Mucosa of rectum (tissue), 2 donors: Measurements from ENCODE around the gene IYD.

Source experiments
- H3K27ac ChIP-seq, 2 donors: one replicate each; pipeline ENCODE4 v1.7.0; 2013; ENCODE audit warnings: inconsistent platforms in 2 of 2, low read depth in 2 of 2, low read length in 2 of 2
- H3K27me3 ChIP-seq, 2 donors: one replicate each; pipeline ENCODE4 v1.7.0; 2013; ENCODE audit warnings: low read length in 2 of 2; ENCODE audit not compliant: control insufficient read depth in 2 of 2, insufficient read depth in 2 of 2
- H3K36me3 ChIP-seq, 2 donors: one replicate each; pipeline ENCODE4 v1.7.0; 2013; ENCODE audit warnings: low read length in 2 of 2; ENCODE audit not compliant: control insufficient read depth in 2 of 2, insufficient read depth in 2 of 2
- H3K4me1 ChIP-seq, 2 donors: one replicate each; pipeline ENCODE4 v1.7.0; 2013; ENCODE audit warnings: low read length in 2 of 2, mild to moderate bottlenecking in 1 of 2; ENCODE audit not compliant: control insufficient read depth in 2 of 2, insufficient read depth in 2 of 2
- H3K4me3 ChIP-seq, 2 donors: one replicate each; pipeline ENCODE4 v1.7.0; 2013; ENCODE audit warnings: low read length in 2 of 2
- H3K9ac ChIP-seq, 2 donors: one replicate each; pipeline ENCODE4 v1.7.0; 2013; ENCODE audit warnings: low read length in 2 of 2, low read depth in 1 of 2, mild to moderate bottlenecking in 1 of 2
- H3K9me3 ChIP-seq, 2 donors: one replicate each; pipeline ENCODE4 v1.7.0; 2013; ENCODE audit warnings: low read length in 2 of 2; ENCODE audit not compliant: control insufficient read depth in 2 of 2
- donor health status: healthy.
- donor health status: Normal muscosa, but diverticular disease.

Gene IYD

GRCh38 chr6:150332939-150333584 is 35.8 kb upstream of the IYD start:
- no peak overlapping the region for H3K4me3 ChIP-seq
- H3K9ac ChIP-seq = no peak overlapping the region
- H3K27ac ChIP-seq = no peak overlapping the region
- no peaks in the 10 kb centered on the region for H3K4me1 ChIP-seq
- H3K27me3 ChIP-seq = no peaks in the 10 kb centered on the region
- H3K36me3 ChIP-seq = no peaks in the 10 kb centered on the region
- no peaks in the 10 kb centered on the region for H3K9me3 ChIP-seq

- no peaks in the 10 kb centered on the region for H3K9me3 ChIP-seq
- H3K4me1 ChIP-seq = no peaks in the 10 kb centered on the region
- H3K9ac ChIP-seq = no peak overlapping the region
- no peaks in the 10 kb centered on the region for H3K36me3 ChIP-seq
- H3K4me3 ChIP-seq = no peak overlapping the region
- H3K27ac ChIP-seq = no peak overlapping the region
- H3K27me3 ChIP-seq = no peaks in the 10 kb centered on the region
These were observed 35.2 kb upstream of the IYD start for GRCh38 chr6:150333585-150333941.

GRCh38 chr6:150334790-150335783 is 33.7 kb upstream of the IYD start:
- no peaks in the 10 kb centered on the region for H3K9me3 ChIP-seq
- no peaks in the 10 kb centered on the region for H3K4me1 ChIP-seq
- no peak overlapping the region for H3K4me3 ChIP-seq
- no peak overlapping the region for H3K27ac ChIP-seq
- no peak overlapping the region for H3K9ac ChIP-seq
- no peaks in the 10 kb centered on the region for H3K27me3 ChIP-seq
- no peaks in the 10 kb centered on the region for H3K36me3 ChIP-seq

- Histone ChIP-seq H3K9ac (no peak overlapping the region), H3K36me3 (no peaks in the 10 kb centered on the region), H3K4me1 (no peaks in the 10 kb centered on the region), H3K27ac (no peak overlapping the region), H3K4me3 (no peak overlapping the region), H3K27me3 (no peaks in the 10 kb centered on the region), H3K9me3 (no peaks in the 10 kb centered on the region)
These were observed 32.5 kb upstream of the IYD start for GRCh38 chr6:150336299-150336698.

- no peaks in the 10 kb centered on the region for H3K9me3 ChIP-seq
- no peaks in the 10 kb centered on the region for H3K4me1 ChIP-seq
- no peaks in the 10 kb centered on the region for H3K27me3 ChIP-seq
- H3K9ac ChIP-seq = no peak overlapping the region
- H3K36me3 ChIP-seq = no peaks in the 10 kb centered on the region
- H3K4me3 ChIP-seq = no peak overlapping the region
- H3K27ac ChIP-seq = no peak overlapping the region
These were observed 32.1 kb upstream of the IYD start for GRCh38 chr6:150336708-150337107.

GRCh38 chr6:150342126-150342525 is 26.7 kb upstream of the IYD start:
- Histone ChIP-seq H3K4me1 (no peaks in the 10 kb centered on the region), H3K9me3 (no peaks in the 10 kb centered on the region), H3K4me3 (no peak overlapping the region), H3K36me3 (no peaks in the 10 kb centered on the region), H3K27me3 (no peaks in the 10 kb centered on the region), H3K9ac (no peak overlapping the region), H3K27ac (no peak overlapping the region)

GRCh38 chr6:150343434-150343833 is 25.4 kb upstream of the IYD start:
- no peaks in the 10 kb centered on the region for H3K9me3 ChIP-seq
- H3K9ac ChIP-seq = no peak overlapping the region
- H3K36me3 ChIP-seq = no peaks in the 10 kb centered on the region
- no peak overlapping the region for H3K4me3 ChIP-seq
- no peak overlapping the region for H3K27ac ChIP-seq
- H3K27me3 ChIP-seq = no peaks in the 10 kb centered on the region
- no peaks in the 10 kb centered on the region for H3K4me1 ChIP-seq

GRCh38 chr6:150345781-150346180 is 23.0 kb upstream of the IYD start:
- no peaks in the 10 kb centered on the region for H3K27me3 ChIP-seq
- no peak overlapping the region for H3K9ac ChIP-seq
- H3K9me3 ChIP-seq = no peaks in the 10 kb centered on the region
- no peaks in the 10 kb centered on the region for H3K4me1 ChIP-seq
- H3K4me3 ChIP-seq = no peak overlapping the region
- H3K27ac ChIP-seq = no peak overlapping the region
- H3K36me3 ChIP-seq = no peaks in the 10 kb centered on the region

GRCh38 chr6:150346346-150346745 is 22.5 kb upstream of the IYD start:
- no peak overlapping the region for H3K27ac ChIP-seq
- H3K27me3 ChIP-seq = no peaks in the 10 kb centered on the region
- H3K4me1 ChIP-seq = no peaks in the 10 kb centered on the region
- no peaks in the 10 kb centered on the region for H3K9me3 ChIP-seq
- H3K4me3 ChIP-seq = no peak overlapping the region
- no peak overlapping the region for H3K9ac ChIP-seq
- H3K36me3 ChIP-seq = no peaks in the 10 kb centered on the region

- no peak overlapping the region for H3K27ac ChIP-seq
- H3K9me3 ChIP-seq = no peaks in the 10 kb centered on the region
- no peak overlapping the region for H3K4me3 ChIP-seq
- no peaks in the 10 kb centered on the region for H3K4me1 ChIP-seq
- no peak overlapping the region for H3K9ac ChIP-seq
- H3K36me3 ChIP-seq = no peaks in the 10 kb centered on the region
- H3K27me3 ChIP-seq = no peaks in the 10 kb centered on the region
These were observed 21.0 kb upstream of the IYD start for GRCh38 chr6:150347845-150348244.
